SIG-M5 treated with dmso at 0.1 percent for 504 hours (cell line): ENCODE measurements around the gene PREX1.
"Not testable (repeated sequence)": the region's sequence is repeated elsewhere in the genome, so short reads cannot be mapped to it uniquely, and the experiment has no call there.

ENCODE experiments used
- DNase-seq: peaks from one replicate; lab custom pipeline; 2025; ENCODE audit not compliant: unreplicated experiment; lab: John Stamatoyannopoulos, UW

PREX1 gene

DNA sequence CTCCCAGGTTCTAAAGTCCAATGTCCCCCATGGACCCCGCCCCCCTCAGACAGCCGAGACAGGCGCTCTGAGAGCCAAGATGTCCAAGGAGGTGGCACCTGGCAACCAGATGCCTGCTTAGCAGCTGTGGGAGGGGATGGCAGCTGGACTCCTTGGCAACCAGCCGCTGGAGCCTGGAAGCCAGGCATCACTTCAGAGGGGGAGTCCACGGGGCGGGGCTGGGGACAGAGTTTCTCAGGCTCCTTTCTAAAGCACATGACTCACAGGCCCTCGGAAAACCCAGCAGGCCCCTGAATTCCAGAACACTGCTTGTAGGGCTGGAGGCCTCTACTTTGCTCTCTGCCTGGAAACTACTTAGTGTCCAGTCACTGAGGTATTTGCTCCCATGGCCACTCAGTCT lies 51.5 kb downstream of the PREX1 start:
- no peak for DNase-seq

DNA sequence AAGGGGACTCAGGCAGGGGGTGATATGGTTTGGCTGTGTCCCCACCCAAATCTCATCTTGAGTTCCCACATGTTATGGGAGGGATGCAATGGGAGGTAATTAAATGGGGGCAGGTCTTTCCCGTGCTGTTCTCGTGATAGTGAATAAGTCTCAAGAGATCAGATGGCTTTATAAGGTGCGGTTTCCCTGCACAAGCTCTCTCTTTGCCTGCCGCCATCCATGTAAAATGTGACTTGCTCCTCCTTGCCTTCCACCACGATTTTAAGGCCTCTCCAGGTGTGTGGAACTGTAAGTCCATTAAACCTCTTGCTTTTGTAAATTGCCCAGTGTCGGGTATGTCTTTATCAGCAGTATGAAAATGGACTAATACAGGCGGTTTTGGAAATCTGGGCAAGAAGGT lies 52.3 kb downstream of the PREX1 start:
- not testable (repeated sequence) for DNase-seq

DNA sequence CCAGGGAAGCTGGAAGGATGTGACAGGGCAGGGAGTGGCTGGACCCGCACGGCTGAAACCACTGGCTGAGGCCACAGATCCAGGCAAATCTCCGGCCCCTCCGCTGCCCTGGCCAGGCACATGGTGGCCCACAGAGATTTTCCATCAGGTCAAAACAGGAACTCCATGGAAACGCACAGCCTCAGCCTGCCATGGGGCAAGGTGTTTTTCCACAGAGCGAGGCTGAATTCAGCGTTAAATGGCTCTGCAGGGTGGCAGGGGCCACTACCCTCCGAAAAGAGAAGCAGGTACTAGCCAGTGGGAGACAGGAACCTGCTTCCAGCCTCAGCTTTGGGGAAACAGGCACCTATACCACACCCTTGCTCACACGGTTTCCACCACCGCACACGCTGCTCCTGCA lies 53.1 kb downstream of the PREX1 start:
- no peak for DNase-seq

DNA sequence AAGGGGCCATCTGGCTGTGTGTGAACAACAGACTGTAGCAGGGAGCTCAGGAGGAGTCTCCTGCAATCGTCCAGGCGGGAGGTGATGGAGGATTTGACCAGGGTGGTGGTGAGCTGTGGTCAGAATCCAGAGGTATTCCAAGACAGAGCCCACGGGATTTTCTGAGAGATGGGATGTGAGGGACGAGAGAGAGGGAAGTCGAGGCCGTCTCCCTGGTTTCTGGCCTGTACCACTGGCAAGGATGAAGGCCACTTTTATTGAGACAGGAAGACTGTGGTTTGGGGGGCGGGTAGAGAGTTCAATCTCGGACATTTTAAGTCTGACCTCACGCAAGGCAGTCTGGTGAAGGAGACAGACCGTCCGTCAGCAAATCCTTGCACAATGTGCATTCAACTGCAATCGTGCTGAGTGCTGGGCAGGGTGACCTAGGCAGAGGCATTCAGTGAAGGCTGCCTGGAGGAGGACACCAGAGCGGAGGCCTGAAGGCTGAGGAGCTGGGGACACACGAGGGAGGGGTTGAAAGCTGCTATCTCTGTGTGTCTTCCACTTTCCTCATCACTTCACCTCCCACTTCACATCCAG lies 53.9 kb downstream of the PREX1 start:
- peak; percentile 61 for DNase-seq

DNA sequence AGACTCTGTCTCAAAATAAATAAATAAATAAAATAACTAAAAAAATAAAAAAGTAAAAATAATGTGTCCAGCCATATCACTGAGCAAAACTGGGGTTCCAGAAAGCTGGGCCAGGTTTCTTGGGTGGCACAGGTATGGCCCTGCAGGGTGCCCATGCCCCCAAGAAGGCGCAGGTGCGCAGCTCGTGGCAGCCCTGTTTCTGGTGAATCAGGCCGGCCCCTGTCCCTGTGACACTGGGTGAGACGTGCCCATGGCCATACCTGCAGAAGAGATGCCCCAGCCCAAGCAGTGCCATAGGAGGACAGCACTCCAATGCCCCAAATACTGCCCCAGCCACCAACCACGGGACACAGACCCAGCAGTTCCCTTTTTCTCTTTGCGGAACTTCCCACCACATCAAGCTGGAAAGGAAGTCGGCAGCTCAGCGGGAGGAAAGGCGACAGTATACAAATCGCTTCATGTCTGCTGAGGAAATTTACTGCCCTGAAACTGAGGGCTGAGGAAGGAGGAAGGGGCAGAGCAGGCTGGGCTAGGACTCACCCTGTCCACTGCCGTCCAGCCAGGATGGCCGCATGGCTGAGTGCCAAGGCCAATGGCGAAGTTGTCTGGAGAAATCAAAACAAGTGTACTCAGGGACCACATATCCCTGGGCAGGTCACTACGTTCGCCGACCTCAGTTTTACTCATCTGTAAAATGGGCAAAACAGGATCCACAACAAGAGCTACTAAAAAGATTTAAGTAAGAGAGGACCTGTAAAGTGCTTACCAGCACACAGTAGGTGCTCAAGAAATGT lies 55.4 kb downstream of the PREX1 start:
- peak; percentile 93 for DNase-seq

DNA sequence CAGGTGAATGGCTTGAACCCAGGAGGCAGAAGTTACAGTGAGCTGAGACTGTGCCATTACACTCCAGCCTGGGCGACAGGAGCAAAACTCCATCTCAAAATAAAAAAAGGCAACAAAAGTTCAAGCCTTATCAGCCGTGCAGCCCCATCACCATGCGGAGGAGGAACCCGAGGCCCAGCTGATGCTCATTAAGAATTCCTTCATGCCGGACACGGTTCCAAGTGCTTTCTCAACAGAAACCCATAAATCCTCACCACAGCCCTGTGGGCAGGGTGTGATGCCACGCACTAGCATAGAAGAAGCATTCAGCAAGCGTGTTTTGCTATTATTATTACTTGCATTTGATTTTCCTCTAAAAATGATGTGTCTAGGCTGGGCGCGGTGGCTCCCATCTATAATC lies 56.3 kb downstream of the PREX1 start:
- DNase-seq: no peak

DNA sequence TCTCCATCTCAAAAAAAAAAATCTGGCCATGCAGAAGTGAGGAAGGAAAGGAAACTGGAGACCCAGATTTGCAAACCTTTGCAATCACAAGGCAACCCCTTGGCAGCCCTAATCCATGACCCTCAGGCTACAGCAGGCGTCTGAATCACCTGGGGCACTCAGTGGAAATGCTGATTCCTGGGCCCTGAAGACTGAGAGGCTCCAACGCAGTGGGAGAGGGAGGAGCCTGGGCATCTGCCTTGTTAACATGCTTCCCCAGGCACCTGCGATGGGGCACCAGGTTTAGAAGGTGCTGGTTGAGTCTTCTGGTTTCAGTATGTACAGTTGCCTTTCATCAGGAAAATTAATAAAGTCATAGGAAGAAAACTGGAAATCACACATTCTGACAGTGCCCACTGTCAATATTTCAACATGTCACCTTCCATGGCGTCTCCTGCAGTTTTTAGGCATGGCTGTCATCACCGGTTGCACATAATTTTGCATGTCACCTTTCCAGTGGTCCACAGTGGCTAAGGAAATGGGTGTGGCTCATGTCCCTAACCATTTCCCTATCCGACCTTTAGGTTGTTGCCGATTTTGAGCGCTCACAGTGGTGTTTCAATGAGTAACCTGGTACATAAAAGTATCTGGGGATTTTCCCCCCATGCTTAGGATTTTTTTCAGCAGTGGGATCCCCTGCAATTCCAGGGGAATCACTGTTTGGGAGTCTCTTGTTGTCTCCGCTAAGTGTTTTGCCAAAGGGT lies 56.9 kb downstream of the PREX1 start:
- no peak for DNase-seq

DNA sequence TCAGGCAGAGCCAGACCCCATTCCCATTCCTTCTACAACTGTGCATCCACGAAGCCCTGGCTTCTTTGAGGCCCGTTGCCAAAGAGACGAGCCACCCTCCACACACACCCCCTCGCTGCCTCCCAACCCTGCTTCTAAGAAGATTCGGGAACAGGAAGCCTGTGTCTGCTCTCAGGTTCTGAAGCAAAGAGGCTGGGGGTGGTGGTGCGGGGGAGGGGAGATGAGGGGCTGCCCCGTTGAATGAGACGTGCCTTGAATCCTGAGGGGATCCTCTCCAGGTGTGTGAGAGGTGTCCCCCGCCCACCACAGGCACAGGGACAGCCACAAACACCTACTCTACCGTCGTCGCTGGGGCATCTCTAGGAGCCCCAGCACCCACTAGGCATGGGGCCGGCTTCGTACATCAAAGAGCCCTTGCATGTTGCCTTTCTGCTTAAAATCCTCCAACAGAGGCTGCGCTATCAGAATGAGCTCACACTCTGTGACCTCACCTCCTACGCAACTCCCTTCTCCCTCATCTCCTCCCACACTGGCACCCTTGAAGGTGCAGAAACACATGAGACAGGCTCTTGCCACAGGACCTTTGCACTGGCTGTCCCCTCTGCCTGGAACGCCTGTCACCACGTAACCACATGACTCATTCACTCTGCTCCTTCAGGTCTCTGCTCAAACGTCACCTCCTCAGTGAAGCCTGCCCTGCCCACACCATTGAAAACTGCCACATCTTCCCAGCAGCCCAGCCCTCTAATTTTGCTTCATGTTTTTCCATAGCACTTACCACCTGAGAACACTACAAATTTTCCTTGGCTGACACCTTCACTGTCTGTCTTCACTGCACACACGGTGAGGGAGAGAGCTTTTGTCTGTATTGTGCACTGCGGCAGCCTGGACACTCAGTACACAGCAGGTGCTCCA lies 58.5 kb downstream of the PREX1 start:
- DNase-seq: peak; percentile 40

DNA sequence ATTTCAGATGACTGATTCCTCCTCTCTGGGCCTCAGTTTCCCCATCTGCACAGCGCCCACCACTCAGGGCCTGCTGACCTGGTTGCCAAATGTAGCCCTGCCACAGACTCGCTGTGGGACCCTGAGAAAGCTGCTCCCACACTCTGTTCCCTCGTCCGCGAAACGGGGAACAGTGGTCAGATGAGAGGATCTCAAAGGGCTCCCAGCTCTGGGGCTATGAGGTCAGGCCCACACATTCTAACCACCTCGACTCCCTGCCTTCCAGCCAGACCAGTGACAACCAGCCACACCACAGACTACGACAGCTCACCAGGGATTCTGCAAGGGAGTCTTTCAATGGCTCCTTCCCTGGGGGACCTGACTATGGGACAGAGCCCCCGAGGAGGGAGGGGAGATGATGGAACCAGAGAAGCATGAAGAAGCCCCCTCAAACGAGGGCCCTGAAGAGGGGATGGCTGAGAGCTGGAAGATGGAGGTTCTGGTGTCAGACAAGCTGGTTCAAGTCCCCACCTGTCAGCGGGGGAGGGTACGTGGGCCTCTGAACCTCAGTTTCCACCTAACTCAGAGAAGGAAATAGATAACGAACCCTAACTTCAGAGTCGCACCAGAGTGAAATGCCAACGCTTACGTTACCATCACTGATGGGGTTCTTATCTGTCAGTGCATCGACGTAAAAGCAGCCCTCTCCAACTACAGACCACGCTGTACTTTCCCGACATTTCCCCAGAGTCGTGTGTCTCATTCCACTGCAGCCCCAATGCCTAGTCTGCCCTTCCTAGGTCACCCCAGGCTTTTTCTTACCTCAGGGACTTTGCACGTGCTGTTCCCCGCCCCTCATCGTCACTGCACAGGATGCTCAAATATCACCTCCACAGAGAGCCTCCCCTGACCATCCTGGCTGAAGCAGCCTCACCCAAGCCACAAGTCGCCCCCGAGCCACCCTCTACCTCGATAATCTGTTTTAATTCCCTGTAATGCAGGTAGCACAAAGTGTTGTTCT lies 60.5 kb downstream of the PREX1 start:
- no peak for DNase-seq

DNA sequence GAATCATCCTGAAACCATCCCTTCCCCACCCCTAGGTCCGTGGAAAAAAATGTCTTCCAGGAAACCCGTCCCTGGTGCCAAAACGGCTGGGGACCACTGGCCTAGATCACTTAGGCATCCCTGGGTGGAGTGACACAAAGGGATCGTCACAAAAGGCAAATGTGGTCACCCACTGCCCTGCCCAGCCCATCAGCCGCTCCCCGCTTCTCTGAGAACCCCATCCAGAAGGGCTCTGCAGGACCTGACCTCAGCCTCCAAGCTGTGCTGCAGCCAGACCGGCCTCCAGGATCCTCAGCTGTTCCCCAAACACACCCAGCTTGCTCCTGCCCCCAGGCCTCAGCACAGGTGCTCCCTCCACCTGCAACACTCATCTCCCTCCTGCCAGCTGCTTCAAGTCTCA lies 61.6 kb downstream of the PREX1 start:
- DNase-seq: no peak

DNA sequence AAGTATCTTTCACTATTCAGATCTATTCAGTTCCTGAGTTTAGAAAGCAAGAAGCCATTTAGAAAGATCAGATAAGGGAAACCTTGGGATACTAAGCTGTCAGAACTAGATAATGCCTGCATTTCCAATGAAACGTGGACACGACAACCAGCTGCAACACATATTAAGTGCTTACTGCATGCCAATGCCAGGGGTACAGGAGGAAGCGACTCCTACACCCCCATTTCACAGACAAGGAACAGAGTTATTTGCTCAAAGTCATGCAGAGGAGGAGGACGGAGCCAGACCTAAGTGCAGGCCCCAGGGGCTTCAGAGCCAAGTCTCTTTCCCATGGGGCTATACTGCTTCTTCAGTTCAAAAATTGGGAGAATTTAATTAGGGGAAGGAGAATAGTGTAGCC lies 62.4 kb downstream of the PREX1 start:
- no peak for DNase-seq

DNA sequence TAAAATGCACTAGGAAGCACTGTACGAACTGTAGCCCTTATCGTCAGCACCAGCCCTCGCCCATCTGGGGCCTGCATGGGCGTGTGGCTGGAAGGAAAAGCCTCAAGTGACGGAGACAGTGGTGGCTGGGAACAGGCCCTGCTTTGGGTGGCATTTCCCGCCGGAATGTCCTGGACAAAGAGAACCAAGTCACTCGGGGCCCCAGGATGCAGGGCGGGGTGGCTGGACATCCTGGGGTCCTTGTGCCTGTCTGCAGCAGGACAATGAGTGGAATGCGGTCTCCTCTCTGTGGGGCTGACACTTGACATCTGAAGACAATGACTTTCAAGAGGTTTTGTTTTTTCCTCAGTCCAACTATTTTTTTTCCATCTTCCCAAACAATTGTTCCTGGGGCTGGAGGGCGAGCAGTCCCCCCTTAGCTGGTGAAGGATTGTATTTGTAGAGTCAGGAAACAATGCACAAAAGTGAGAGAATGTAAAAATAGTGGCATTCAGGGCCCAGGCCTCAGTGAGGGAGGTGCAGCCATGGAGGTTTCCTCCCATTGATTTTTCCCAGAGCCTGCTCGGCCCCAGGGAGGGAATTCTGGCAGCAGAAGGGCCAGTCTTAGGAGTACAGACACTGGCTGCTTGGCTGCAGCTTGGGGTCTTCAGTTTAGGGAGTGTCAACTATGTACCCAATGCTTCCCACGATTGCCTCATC lies 64.4 kb downstream of the PREX1 start:
- no peak for DNase-seq

DNA sequence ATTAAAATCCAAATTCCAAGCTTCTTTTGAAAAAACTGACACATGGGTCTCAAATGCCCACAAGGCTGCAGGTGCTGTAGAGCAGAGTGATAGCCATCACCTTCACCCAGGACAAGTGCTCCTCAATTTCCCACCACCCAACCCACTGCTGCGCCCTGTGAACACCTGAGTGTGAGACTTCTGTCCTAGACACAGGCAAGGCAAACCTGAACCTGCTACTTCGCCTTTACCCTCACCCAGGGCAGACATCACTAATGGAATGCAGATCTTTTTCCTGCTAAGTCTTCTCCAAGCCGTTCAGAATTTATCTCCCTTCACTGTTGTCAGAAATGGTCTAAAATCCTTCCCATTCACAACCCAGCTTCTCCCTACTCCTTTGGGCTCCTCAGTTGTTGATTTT lies 65.9 kb downstream of the PREX1 start:
- DNase-seq: no peak

DNA sequence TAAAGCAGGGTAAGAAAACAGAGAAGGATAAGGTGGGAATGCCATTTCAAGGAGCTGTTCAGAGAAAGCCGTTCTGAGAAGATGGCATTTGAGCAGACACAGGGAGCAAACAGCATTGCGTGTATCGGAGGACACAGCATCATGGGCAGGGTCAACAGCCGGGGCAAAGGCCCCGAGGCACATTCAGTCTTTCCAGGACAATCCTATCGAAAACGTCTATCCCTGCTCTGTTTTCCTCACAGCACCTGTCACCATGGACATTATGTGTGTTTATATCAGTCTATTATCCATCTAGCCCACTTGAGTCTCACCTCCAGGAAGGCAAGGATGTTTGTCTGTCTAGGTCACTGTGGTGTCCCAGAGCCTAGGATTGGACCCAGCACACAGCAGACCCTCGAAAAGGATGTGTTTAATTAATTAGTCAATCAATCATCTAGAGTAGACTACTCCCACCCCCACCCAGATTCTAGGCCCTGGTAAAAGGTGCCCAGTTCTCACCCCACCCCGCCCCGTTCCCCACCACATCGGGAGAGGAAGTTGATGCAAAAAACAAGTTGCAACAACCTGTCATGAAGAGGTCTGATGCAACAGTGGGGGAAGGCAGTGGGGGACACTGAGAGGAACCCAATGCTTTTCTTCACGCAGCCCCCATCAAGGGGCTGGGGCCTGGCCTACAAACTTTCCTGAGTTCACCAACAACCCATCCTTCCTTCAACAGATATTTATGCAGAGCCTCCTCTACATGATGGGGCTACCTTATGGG lies 66.6 kb downstream of the PREX1 start:
- peak; percentile 90 for DNase-seq

DNA sequence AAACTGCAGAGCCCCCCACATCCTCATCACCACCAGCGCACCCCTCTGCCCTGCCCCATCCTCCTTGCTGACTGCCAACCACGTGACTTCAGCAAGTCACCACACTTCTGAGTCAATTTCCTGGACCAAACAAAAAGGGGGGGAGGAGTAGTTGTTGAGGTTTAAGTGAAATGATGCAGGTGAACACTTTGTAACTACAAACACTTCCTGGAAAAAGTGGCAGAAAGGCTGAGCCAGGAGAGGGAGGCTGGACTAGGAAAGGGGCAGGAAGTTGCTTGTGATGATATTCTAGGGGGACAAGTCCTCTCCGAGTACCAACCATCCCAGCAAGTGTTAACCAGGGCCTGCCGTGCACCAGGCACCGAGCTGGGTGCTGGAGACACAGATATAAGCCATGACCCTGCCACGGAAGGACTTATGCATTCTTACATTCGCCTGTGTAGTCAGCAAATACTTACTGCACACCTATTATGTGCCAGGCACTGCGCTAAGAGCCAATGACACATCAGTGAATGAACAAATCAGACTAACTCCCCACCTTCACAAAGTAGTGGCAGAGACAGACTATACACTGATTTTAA lies 67.3 kb downstream of the PREX1 start:
- DNase-seq: peak; percentile 90

DNA sequence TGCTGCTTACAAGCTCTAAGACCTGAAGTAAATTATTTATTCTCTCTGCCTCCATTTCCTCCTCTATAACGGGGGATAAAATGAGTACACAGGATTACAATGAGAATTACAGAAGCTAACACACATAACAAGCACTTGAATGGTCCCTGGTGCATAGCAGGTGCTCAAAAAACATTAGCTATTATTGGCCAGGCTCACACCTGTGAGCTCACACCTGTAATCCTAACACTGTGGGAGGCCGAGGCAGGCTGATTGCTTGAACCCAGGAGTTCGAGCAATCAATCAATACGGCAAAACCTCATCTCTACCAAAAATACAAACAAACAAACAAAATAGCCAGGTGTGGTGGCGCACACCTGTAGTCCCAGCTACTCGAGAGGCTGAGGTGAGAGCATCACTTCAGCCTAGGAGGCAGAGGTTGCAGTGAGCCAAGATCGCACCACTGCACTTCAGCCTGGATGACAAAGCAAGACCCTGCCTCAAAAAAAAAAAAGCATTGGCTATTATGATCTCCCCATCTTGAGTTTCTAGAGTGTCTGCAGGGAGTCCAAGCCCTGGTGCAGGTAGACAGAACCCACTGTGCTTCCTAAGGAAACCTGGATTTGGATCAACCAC lies 68.1 kb downstream of the PREX1 start:
- DNase-seq: no peak

DNA sequence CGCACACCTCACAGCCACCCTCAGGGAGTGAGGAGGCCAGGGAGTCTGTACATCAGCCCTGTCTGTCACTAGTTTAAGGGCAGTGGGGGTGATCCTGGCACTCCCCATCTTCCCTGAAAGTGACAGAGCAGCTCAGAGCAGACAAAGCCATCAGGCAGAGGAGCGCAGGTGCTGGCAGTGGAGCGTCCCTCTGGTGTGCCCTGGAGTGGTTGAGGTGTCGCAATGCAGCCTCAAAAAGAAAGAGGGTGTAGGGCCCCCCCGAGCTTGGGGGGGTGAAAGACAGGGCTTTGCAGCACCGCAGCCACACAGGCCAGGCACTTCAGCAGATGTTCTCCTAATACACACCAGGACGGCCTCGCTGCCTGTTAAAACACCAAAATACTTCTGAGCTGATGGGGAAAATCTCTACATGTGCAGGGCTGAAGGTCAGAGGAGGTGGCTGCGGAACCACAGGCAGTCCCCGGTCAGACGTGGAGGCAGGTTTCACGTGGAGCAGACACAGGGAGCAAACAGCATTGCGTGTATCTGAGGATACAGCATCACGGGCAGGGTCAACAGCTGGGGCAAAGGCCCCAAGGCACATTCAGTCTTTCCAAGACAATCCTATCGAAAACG lies 69.5 kb downstream of the PREX1 start:
- DNase-seq: peak; percentile 80
